Rectal smooth muscle tissue (tissue), 1 donor: ENCODE measurements around the gene AK8.
"Not testable (repeated sequence)": the region's sequence is repeated elsewhere in the genome, so short reads cannot be mapped to it uniquely, and the experiment has no call there.

ENCODE experiments used
- H3K27ac ChIP-seq: one replicate; pipeline ENCODE4 v1.7.0; 2013; ENCODE audit warnings: low read depth, low read length, inconsistent platforms
- H3K27me3 ChIP-seq: one replicate; pipeline ENCODE4 v1.7.0; 2013; ENCODE audit warnings: low read length; ENCODE audit not compliant: control insufficient read depth, insufficient read depth
- H3K36me3 ChIP-seq: one replicate; pipeline ENCODE4 v1.7.0; 2013; ENCODE audit warnings: low read length; ENCODE audit not compliant: control insufficient read depth, insufficient read depth
- H3K4me1 ChIP-seq: one replicate; pipeline ENCODE4 v1.7.0; 2013; ENCODE audit warnings: low read length; ENCODE audit not compliant: control insufficient read depth, insufficient read depth
- H3K4me3 ChIP-seq: one replicate; pipeline ENCODE4 v1.7.0; 2013; ENCODE audit warnings: low read length
- H3K9ac ChIP-seq: one replicate; pipeline ENCODE4 v1.7.0; 2013; ENCODE audit warnings: low read length

Gene AK8

GRCh38 chr9:132712753-132713152, 165.3 kb downstream of the AK8 start:
- H3K27ac ChIP-seq, result no peak overlapping the region
- H3K4me1 ChIP-seq, result no peaks in the 10 kb centered on the region
- no peak overlapping the region for H3K4me3 ChIP-seq
- H3K27me3 ChIP-seq, result peaks cover 3% of the 10 kb centered on the region
- H3K36me3 ChIP-seq, result no peaks in the 10 kb centered on the region
- H3K9ac ChIP-seq, result no peak overlapping the region

GRCh38 chr9:132711846-132712245, 166.2 kb downstream of the AK8 start:
- no peak overlapping the region for H3K27ac ChIP-seq
- no peaks in the 10 kb centered on the region for H3K36me3 ChIP-seq
- H3K4me3 ChIP-seq, result no peak overlapping the region
- no peak overlapping the region for H3K9ac ChIP-seq
- H3K4me1 ChIP-seq, result no peaks in the 10 kb centered on the region
- peaks cover 3% of the 10 kb centered on the region for H3K27me3 ChIP-seq

- H3K27me3 ChIP-seq, H3K27ac ChIP-seq, H3K4me1 ChIP-seq, H3K4me3 ChIP-seq, H3K9ac ChIP-seq, H3K36me3 ChIP-seq: not testable (repeated sequence)
Measured at GRCh38 chr9:132711152-132711551, 166.9 kb downstream of the AK8 start.

- H3K4me3 ChIP-seq, result no peak overlapping the region
- H3K9ac ChIP-seq, result no peak overlapping the region
- no peaks in the 10 kb centered on the region for H3K27me3 ChIP-seq
- H3K36me3 ChIP-seq, result no peaks in the 10 kb centered on the region
- no peak overlapping the region for H3K27ac ChIP-seq
- no peaks in the 10 kb centered on the region for H3K4me1 ChIP-seq
Measured at GRCh38 chr9:132710333-132710732, 167.8 kb downstream of the AK8 start.

GRCh38 chr9:132708769-132709430, 169.2 kb downstream of the AK8 start:
- H3K27ac ChIP-seq, result no peak overlapping the region
- H3K27me3 ChIP-seq, result no peaks in the 10 kb centered on the region
- H3K9ac ChIP-seq, result no peak overlapping the region
- H3K4me1 ChIP-seq, result no peaks in the 10 kb centered on the region
- no peaks in the 10 kb centered on the region for H3K36me3 ChIP-seq
- no peak overlapping the region for H3K4me3 ChIP-seq

GRCh38 chr9:132708239-132708638, 169.8 kb downstream of the AK8 start:
- H3K4me1 ChIP-seq, result no peaks in the 10 kb centered on the region
- H3K9ac ChIP-seq, result no peak overlapping the region
- H3K27me3 ChIP-seq, result no peaks in the 10 kb centered on the region
- H3K27ac ChIP-seq, result no peak overlapping the region
- H3K4me3 ChIP-seq, result no peak overlapping the region
- no peaks in the 10 kb centered on the region for H3K36me3 ChIP-seq

- H3K9ac ChIP-seq, result no peak overlapping the region
- H3K4me3 ChIP-seq, result no peak overlapping the region
- no peak overlapping the region for H3K27ac ChIP-seq
- no peaks in the 10 kb centered on the region for H3K4me1 ChIP-seq
- no peaks in the 10 kb centered on the region for H3K27me3 ChIP-seq
- H3K36me3 ChIP-seq, result no peaks in the 10 kb centered on the region
Measured at GRCh38 chr9:132703336-132703735, 174.7 kb downstream of the AK8 start.

- Histone ChIP-seq H3K9ac (no peak overlapping the region), H3K27ac (no peak overlapping the region), H3K4me1 (no peaks in the 10 kb centered on the region), H3K4me3 (no peak overlapping the region), H3K27me3 (no peaks in the 10 kb centered on the region), H3K36me3 (no peaks in the 10 kb centered on the region)
Measured at GRCh38 chr9:132702254-132702653, 175.8 kb downstream of the AK8 start.

- H3K27me3 ChIP-seq, result no peaks in the 10 kb centered on the region
- no peak overlapping the region for H3K27ac ChIP-seq
- H3K36me3 ChIP-seq, result no peaks in the 10 kb centered on the region
- no peak overlapping the region for H3K4me3 ChIP-seq
- no peak overlapping the region for H3K9ac ChIP-seq
- H3K4me1 ChIP-seq, result no peaks in the 10 kb centered on the region
Measured at GRCh38 chr9:132699956-132700355, 178.1 kb downstream of the AK8 start.

- no peaks in the 10 kb centered on the region for H3K4me1 ChIP-seq
- no peak overlapping the region for H3K9ac ChIP-seq
- no peaks in the 10 kb centered on the region for H3K36me3 ChIP-seq
- no peak overlapping the region for H3K27ac ChIP-seq
- no peak overlapping the region for H3K4me3 ChIP-seq
- H3K27me3 ChIP-seq, result no peaks in the 10 kb centered on the region
Measured at GRCh38 chr9:132698989-132699388, 179.1 kb downstream of the AK8 start.

- no peak overlapping the region for H3K27ac ChIP-seq
- H3K4me3 ChIP-seq, result no peak overlapping the region
- no peaks in the 10 kb centered on the region for H3K4me1 ChIP-seq
- H3K9ac ChIP-seq, result no peak overlapping the region
- no peaks in the 10 kb centered on the region for H3K36me3 ChIP-seq
- no peaks in the 10 kb centered on the region for H3K27me3 ChIP-seq
Measured at GRCh38 chr9:132697230-132697629, 180.9 kb downstream of the AK8 start.

- Histone ChIP-seq H3K27me3 (no peaks in the 10 kb centered on the region), H3K4me3 (no peak overlapping the region), H3K36me3 (no peaks in the 10 kb centered on the region), H3K4me1 (no peaks in the 10 kb centered on the region), H3K9ac (no peak overlapping the region), H3K27ac (no peak overlapping the region)
Measured at GRCh38 chr9:132694144-132694543, 183.9 kb downstream of the AK8 start.

- Histone ChIP-seq H3K4me3 (no peak overlapping the region), H3K36me3 (peaks cover 10% of the 10 kb centered on the region), H3K4me1 (no peaks in the 10 kb centered on the region), H3K9ac (no peak overlapping the region), H3K27me3 (no peaks in the 10 kb centered on the region), H3K27ac (no peak overlapping the region)
Measured at GRCh38 chr9:132690696-132691095, 187.4 kb downstream of the AK8 start.
